DND-41 (cell line): ENCODE results near the gene APOL6.

Source experiments
- ATAC-seq: fragments of 200-7000 bp; cut with Tn5 transposase; 3 replicates; pipeline ENCODE4 v1.9.1; 2021; ENCODE audit warnings: low read depth; ENCODE audit not compliant: insufficient read depth
- DNase-seq: peaks from one replicate; pipeline ENCODE4 v3.0.0-alpha.2; 2020
- H2AFZ ChIP-seq: 2 replicates; pipeline ENCODE4 v1.6.0; 2012; ENCODE audit warnings: low read depth, low read length
- H3K27ac ChIP-seq: 2 replicates; pipeline ENCODE4 v1.5.1; 2012; ENCODE audit warnings: low read length, inconsistent platforms
- H3K27me3 ChIP-seq: fragments of 200-600 bp; sonication (generic); 2 replicates; pipeline ENCODE4 v1.6.0; 2012; ENCODE audit warnings: low read length, mild to moderate bottlenecking, inconsistent platforms; ENCODE audit not compliant: insufficient read depth, poor library complexity
- H3K36me3 ChIP-seq: 2 replicates; pipeline ENCODE4 v1.5.1; 2012; ENCODE audit warnings: low read length, inconsistent platforms; ENCODE audit not compliant: insufficient read depth
- H3K4me1 ChIP-seq: 2 replicates; pipeline ENCODE4 v1.5.1; 2012; ENCODE audit warnings: mild to moderate bottlenecking, low read length; ENCODE audit not compliant: insufficient read depth
- H3K4me2 ChIP-seq: 2 replicates; pipeline ENCODE4 v1.6.0; 2012; ENCODE audit warnings: mild to moderate bottlenecking, moderate library complexity, low read length, inconsistent platforms; ENCODE audit not compliant: insufficient read depth
- H3K4me3 ChIP-seq, 2 experiments: fragments of 200-600 bp in 1 of 2; shearing (Covaris generic) in 1 of 2; 2 replicates each; pipeline ENCODE4 v1.5.1; 2012 to 2016; ENCODE audit warnings: inconsistent platforms in 2 of 2, low read length in 2 of 2, mild to moderate bottlenecking in 2 of 2, low read depth in 1 of 2, moderate library complexity in 1 of 2
- H3K79me2 ChIP-seq: 2 replicates; pipeline ENCODE4 v1.6.0; 2012; ENCODE audit warnings: low read length, inconsistent platforms; ENCODE audit not compliant: insufficient read depth
- H3K9ac ChIP-seq: 2 replicates; pipeline ENCODE4 v1.6.0; 2012; ENCODE audit warnings: low read depth, mild to moderate bottlenecking, inconsistent platforms, low read length, moderate library complexity
- H3K9me3 ChIP-seq: 2 replicates; pipeline ENCODE4 v1.5.1; 2012; ENCODE audit warnings: low read length, moderate library complexity, mild to moderate bottlenecking, inconsistent platforms; ENCODE audit not compliant: insufficient read depth, severe bottlenecking
- H4K20me1 ChIP-seq: 2 replicates; pipeline ENCODE4 v1.6.0; 2012; ENCODE audit warnings: low read length; ENCODE audit not compliant: insufficient read depth
- CTCF ChIP-seq: IDR thresholded peaks from 2 replicates; pipeline ENCODE4 v1.5.1; 2012; ENCODE audit warnings: borderline replicate concordance, low read length, moderate library complexity, mild to moderate bottlenecking; ENCODE audit not compliant: poor library complexity, severe bottlenecking; ENCODE audit errors: extremely low read depth
- EZH2 ChIP-seq: IDR thresholded peaks from 3 replicates; pipeline ENCODE4 v1.6.1; 2012; ENCODE audit warnings: borderline replicate concordance, low read depth, mild to moderate bottlenecking, moderate library complexity, low read length, inconsistent platforms; ENCODE audit not compliant: severe bottlenecking

APOL6 gene

GRCh38 chr22:35712672-35713071 is 64.4 kb downstream of the APOL6 start:
- no peak overlapping the region for H3K4me2 ChIP-seq
- H4K20me1 ChIP-seq, result no peaks in the 10 kb centered on the region
- no peak for ATAC-seq
- no peak overlapping the region for H3K4me3 ChIP-seq
- no peaks in the 10 kb centered on the region for H3K36me3 ChIP-seq
- H2AFZ ChIP-seq, result no peak overlapping the region
- no peaks in the 10 kb centered on the region for H3K27me3 ChIP-seq
- no peaks in the 10 kb centered on the region for H3K9me3 ChIP-seq
- TF ChIP-seq CTCF (peak; percentile 13), EZH2 (no peak)
- no peak for DNase-seq
- no peak overlapping the region for H3K9ac ChIP-seq
- H3K27ac ChIP-seq, result no peak overlapping the region
- H3K79me2 ChIP-seq, result no peaks in the 10 kb centered on the region
- no peaks in the 10 kb centered on the region for H3K4me1 ChIP-seq

GRCh38 chr22:35717572-35717971 is 69.3 kb downstream of the APOL6 start, which contains the start of gene APOL5:
APOL5 (plus strand) TSS chr22:35717872; CDS start chr22:35717872, 0 bp downstream.
- Histone ChIP-seq H3K36me3 (no peaks in the 10 kb centered on the region), H3K27ac (no peak within 1 kb of the TSS), H3K4me3 (no peak within 1 kb of the TSS), H3K27me3 (no peaks in the 10 kb centered on the region), H2AFZ (no peak within 1 kb of the TSS), H3K9me3 (no peaks in the 10 kb centered on the region), H3K4me2 (no peak within 1 kb of the TSS), H3K9ac (no peak within 1 kb of the TSS), H3K79me2 (no peaks in the 10 kb centered on the region), H4K20me1 (no peaks in the 10 kb centered on the region), H3K4me1 (no peaks in the 10 kb centered on the region)
- ATAC-seq (no peak), DNase-seq (no peak)
- TF ChIP-seq EZH2, result no peak
- TF ChIP-seq CTCF, result no peak
